WTC11 (cell line): ENCODE measurements around the gene IGF2BP3.

Experiments
- TF ChIP-seq, protein P1 (sequence below): sonication (generic); formaldehyde crosslinking; IDR thresholded peaks from 2 replicates; pipeline ENCODE4 v1.8.0; 2022; ENCODE audit warnings: mild to moderate bottlenecking, missing genetic modification reagents
- TF ChIP-seq, protein P2 (sequence below): sonication (generic); formaldehyde crosslinking; conservative IDR thresholded peaks from 2 replicates; pipeline ENCODE4 v1.8.1; 2022; ENCODE audit warnings: mild to moderate bottlenecking, missing genetic modification reagents
- TF ChIP-seq, protein P3 (sequence below): fragments of 200-600 bp; IDR thresholded peaks from 2 replicates; pipeline ENCODE4 v1.8.0; 2022; ENCODE audit warnings: antibody characterized with exemption

DNA sequence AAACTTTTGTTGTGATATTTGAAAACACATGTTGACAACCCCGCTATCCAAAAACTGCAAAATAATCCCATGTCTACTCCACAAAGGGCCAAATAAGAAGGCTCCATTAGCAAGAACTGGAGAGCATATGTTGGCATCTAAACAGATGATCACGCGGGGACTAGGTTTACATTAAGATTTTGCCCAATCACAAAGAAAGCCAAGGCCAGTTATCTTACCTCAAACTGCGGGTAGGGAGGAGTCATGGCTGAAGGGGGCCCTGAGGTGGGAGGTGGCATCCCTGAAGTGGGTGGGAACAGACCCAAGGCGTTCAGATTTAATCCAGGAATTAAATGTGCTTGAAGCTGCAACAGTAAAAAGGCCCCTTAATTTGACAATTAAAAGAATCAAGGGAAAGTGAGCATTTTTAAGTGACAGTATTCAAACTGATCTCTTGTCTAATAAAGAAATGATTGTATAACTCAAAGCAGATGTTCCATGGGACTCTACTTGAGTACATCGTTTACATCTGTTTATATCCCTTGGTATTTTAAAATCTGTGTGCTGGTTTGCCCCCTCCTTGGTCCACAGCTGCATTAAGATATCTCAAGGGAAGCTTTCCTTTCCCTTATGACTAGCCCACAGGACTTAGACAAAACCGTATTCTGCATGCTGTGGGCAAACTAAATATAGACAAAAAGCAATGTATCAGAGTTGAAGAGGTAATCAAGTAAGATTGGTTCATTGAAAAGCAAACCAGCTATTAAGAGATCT is 128.3 kb downstream of the IGF2BP3 start:
- TF ChIP-seq, protein P1, sequence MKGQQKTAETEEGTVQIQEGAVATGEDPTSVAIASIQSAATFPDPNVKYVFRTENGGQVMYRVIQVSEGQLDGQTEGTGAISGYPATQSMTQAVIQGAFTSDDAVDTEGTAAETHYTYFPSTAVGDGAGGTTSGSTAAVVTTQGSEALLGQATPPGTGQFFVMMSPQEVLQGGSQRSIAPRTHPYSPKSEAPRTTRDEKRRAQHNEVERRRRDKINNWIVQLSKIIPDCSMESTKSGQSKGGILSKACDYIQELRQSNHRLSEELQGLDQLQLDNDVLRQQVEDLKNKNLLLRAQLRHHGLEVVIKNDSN (CRISPR knock-in tag), result no peak
- TF ChIP-seq, protein P2, sequence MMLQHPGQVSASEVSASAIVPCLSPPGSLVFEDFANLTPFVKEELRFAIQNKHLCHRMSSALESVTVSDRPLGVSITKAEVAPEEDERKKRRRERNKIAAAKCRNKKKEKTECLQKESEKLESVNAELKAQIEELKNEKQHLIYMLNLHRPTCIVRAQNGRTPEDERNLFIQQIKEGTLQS (CRISPR knock-in tag), result no peak
- TF ChIP-seq, protein P3, sequence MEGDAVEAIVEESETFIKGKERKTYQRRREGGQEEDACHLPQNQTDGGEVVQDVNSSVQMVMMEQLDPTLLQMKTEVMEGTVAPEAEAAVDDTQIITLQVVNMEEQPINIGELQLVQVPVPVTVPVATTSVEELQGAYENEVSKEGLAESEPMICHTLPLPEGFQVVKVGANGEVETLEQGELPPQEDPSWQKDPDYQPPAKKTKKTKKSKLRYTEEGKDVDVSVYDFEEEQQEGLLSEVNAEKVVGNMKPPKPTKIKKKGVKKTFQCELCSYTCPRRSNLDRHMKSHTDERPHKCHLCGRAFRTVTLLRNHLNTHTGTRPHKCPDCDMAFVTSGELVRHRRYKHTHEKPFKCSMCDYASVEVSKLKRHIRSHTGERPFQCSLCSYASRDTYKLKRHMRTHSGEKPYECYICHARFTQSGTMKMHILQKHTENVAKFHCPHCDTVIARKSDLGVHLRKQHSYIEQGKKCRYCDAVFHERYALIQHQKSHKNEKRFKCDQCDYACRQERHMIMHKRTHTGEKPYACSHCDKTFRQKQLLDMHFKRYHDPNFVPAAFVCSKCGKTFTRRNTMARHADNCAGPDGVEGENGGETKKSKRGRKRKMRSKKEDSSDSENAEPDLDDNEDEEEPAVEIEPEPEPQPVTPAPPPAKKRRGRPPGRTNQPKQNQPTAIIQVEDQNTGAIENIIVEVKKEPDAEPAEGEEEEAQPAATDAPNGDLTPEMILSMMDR, result no peak
